HCT116 (cell line): ENCODE measurements around the gene ESX1. TPM values are rescaled to one million over a fixed set of nuclear protein-coding genes. Genes with fewer than 3 reads are reported as not detected.

Experiments
- ATAC-seq: fragments of 200-7000 bp; cut with Tn5 transposase; 2 replicates; pipeline ENCODE4 v1.9.1; 2020; ENCODE audit warnings: mild to moderate bottlenecking, moderate library complexity
- BruUV-seq: library from RNA; stranded (reverse); fragments of 400-500 nt; replicated peaks from 2 replicates; lab custom pipeline; 2021; lab: Mats Ljungman, UMichigan
- CTCF ChIA-PET: fragments of 300-600 bp; sonication (Branson Sonifier 250); formaldehyde crosslinking; loops from one replicate; lab custom pipeline; 2021; ENCODE audit warnings: antibody characterized with exemption; lab: Charles Lee
- POLR2A ChIA-PET: fragments of 300-600, 350-600 bp; sonication (Branson Sonifier 250); formaldehyde crosslinking; loops from one replicate; lab custom pipeline; 2021; ENCODE audit warnings: antibody characterized with exemption; lab: Charles Lee
- RAD21 ChIA-PET, 2 experiments: fragments of 300-600 bp; sonication (Branson Sonifier 250); formaldehyde crosslinking; loops; one replicate each; lab custom pipeline; 2023; ENCODE audit warnings: low total read pairs in 2 of 2; ENCODE audit not compliant: uncharacterized antibody in 2 of 2, unreplicated experiment in 2 of 2, low non-redundant PET in 1 of 2; lab: Charles Lee
- DNase-seq: peaks from one replicate; pipeline ENCODE4 v3.0.0-alpha.2; 2010; ENCODE audit warnings: low read depth, low spot score
- H2AFZ ChIP-seq: fragments of 200-600 bp; shearing (Covaris generic), sonication (generic); 2 replicates; pipeline ENCODE4 v1.6.1; 2017; ENCODE audit warnings: low read depth, mixed run types, mixed read lengths, antibody characterized with exemption, low read length; ENCODE audit not compliant: poor library complexity, severe bottlenecking
- H3K27ac ChIP-seq: 2 replicates; pipeline ENCODE4 v1.5.1; 2012; ENCODE audit warnings: low read depth, low read length
- H3K27me3 ChIP-seq: fragments of 200-600 bp; sonication (generic); 2 replicates; pipeline ENCODE4 v1.6.1; 2016; ENCODE audit warnings: mixed run types, low read length, mixed read lengths; ENCODE audit not compliant: insufficient read depth
- H3K36me3 ChIP-seq, 2 experiments: fragments of 200-500 bp in 1 of 2; fragments of 200-600 bp in 1 of 2; sonication (Bioruptor generic) in 1 of 2; sonication (generic) in 1 of 2; 2 replicates each; pipeline versions ENCODE4 v1.5.1 to v1.6.1; 2014 to 2016; ENCODE audit warnings: low read length in 2 of 2, inconsistent platforms in 1 of 2, mixed read lengths in 1 of 2, mixed run types in 1 of 2; ENCODE audit not compliant: insufficient read depth in 2 of 2, control insufficient read depth in 1 of 2
- H3K4me1 ChIP-seq, 2 experiments: fragments of 200-600 bp in 1 of 2; sonication (generic) in 1 of 2; 2 replicates each; pipeline versions ENCODE4 v1.5.1 to v1.6.1; 2012 to 2017; ENCODE audit warnings: low read length in 2 of 2, inconsistent platforms in 1 of 2, mild to moderate bottlenecking in 1 of 2, mixed read lengths in 1 of 2, mixed run types in 1 of 2, moderate library complexity in 1 of 2; ENCODE audit not compliant: insufficient read depth in 2 of 2, control insufficient read depth in 1 of 2
- H3K4me2 ChIP-seq: fragments of 200-600 bp; sonication (generic); 2 replicates; pipeline ENCODE4 v1.6.1; 2017; ENCODE audit warnings: mixed run types, low read length, mixed read lengths
- H3K4me3 ChIP-seq, 2 experiments: fragments of 200-600 bp in 1 of 2; sonication (generic) in 1 of 2; replicated peaks in 1 of 2; 2 replicates each; pipeline ENCODE4 v1.5.1; 2011 to 2016; ENCODE audit warnings: low read length in 2 of 2, control low read depth in 1 of 2, low read depth in 1 of 2, mild to moderate bottlenecking in 1 of 2, mixed read lengths in 1 of 2, mixed run types in 1 of 2
- H3K79me2 ChIP-seq: fragments of 200-600 bp; sonication (generic); 2 replicates; pipeline ENCODE4 v1.6.1; 2017; ENCODE audit warnings: mild to moderate bottlenecking, mixed run types, low read length, moderate library complexity, mixed read lengths; ENCODE audit not compliant: insufficient read depth
- H3K9ac ChIP-seq: fragments of 200-600 bp; sonication (generic); 2 replicates; pipeline ENCODE4 v1.6.1; 2016; ENCODE audit warnings: low read length, mixed read lengths
- H3K9me2 ChIP-seq: fragments of 200-600 bp; sonication (generic), shearing (Covaris generic); 2 replicates; pipeline ENCODE4 v1.6.1; 2017; ENCODE audit warnings: mixed run types, mild to moderate bottlenecking, moderate library complexity; ENCODE audit not compliant: insufficient read depth
- H3K9me3 ChIP-seq, 2 experiments: fragments of 200-500 bp in 1 of 2; fragments of 200-600 bp in 1 of 2; sonication (Bioruptor generic) in 1 of 2; sonication (generic) in 1 of 2; 2 replicates each; pipeline ENCODE4 v1.6.1; 2014 to 2017; ENCODE audit warnings: low read length in 2 of 2, mixed read lengths in 2 of 2, inconsistent platforms in 1 of 2, low read depth in 1 of 2, mild to moderate bottlenecking in 1 of 2, mixed run types in 1 of 2, moderate library complexity in 1 of 2; ENCODE audit not compliant: control insufficient read depth in 1 of 2, insufficient read depth in 1 of 2
- H4K20me1 ChIP-seq: fragments of 200-600 bp; sonication (generic), shearing (Covaris generic); 2 replicates; pipeline ENCODE4 v1.6.1; 2017; ENCODE audit warnings: mixed run types, mild to moderate bottlenecking, moderate library complexity; ENCODE audit not compliant: insufficient read depth
- CBX3 ChIP-seq: IDR thresholded peaks from 2 replicates; pipeline ENCODE4 v1.6.1; 2012; ENCODE audit warnings: low read depth
- CEBPB ChIP-seq: IDR thresholded peaks from 2 replicates; pipeline ENCODE4 v1.6.1; 2012; ENCODE audit warnings: low read depth
- EGR1 ChIP-seq: IDR thresholded peaks from 2 replicates; pipeline ENCODE4 v1.6.1; 2012; ENCODE audit warnings: low read depth
- ELF1 ChIP-seq: IDR thresholded peaks from 2 replicates; pipeline ENCODE4 v1.6.1; 2012; ENCODE audit warnings: low read depth, borderline replicate concordance
- EZH2 ChIP-seq: fragments of 200-600 bp; sonication (generic); IDR thresholded peaks from 2 replicates; pipeline ENCODE4 v1.6.1; 2017; ENCODE audit warnings: antibody characterized with exemption, mixed run types
- EZH2phosphoT487 ChIP-seq: fragments of 200-600 bp; IDR thresholded peaks from 2 replicates; pipeline ENCODE4 v1.6.1; 2018; ENCODE audit warnings: antibody characterized with exemption, borderline replicate concordance
- FOSL1 ChIP-seq: IDR thresholded peaks from 2 replicates; pipeline ENCODE4 v1.6.1; 2012; ENCODE audit warnings: low read depth
- JUND ChIP-seq: IDR thresholded peaks from 2 replicates; pipeline ENCODE4 v1.6.1; 2012
- POLR2A ChIP-seq: IDR thresholded peaks from 2 replicates; pipeline ENCODE4 v1.7.0; 2011; ENCODE audit warnings: borderline replicate concordance; ENCODE audit not compliant: insufficient read depth, insufficient read length; ENCODE audit errors: extremely low read depth
- POLR2AphosphoS5 ChIP-seq: IDR thresholded peaks from 2 replicates; pipeline ENCODE4 v1.6.1; 2011; ENCODE audit warnings: mild to moderate bottlenecking, low read depth, low read length, moderate library complexity
- RAD21 ChIP-seq: IDR thresholded peaks from 2 replicates; pipeline ENCODE4 v1.6.1; 2012; ENCODE audit warnings: low read depth, mild to moderate bottlenecking
- SIN3A ChIP-seq: IDR thresholded peaks from 2 replicates; pipeline ENCODE4 v1.6.1; 2012; ENCODE audit warnings: low read depth
- SP1 ChIP-seq: IDR thresholded peaks from 2 replicates; pipeline ENCODE4 v1.6.1; 2012; ENCODE audit warnings: low read depth
- SRF ChIP-seq: IDR thresholded peaks from 2 replicates; pipeline ENCODE4 v1.6.1; 2012; ENCODE audit warnings: low read depth
- TCF7L2 ChIP-seq: IDR thresholded peaks from 2 replicates; pipeline ENCODE4 v1.7.0; 2011; ENCODE audit warnings: borderline replicate concordance, inconsistent platforms; ENCODE audit not compliant: insufficient read depth, insufficient read length; ENCODE audit errors: extremely low read depth
- ZNF274 ChIP-seq: fragments of 200-500 bp; sonication (Bioruptor generic); IDR thresholded peaks from 2 replicates; pipeline ENCODE4 v1.6.1; 2014; ENCODE audit warnings: mild to moderate bottlenecking, low read depth, low read length, inconsistent platforms
- intact Hi-C: fragments of 100-400 bp; cut with micrococcal nuclease; formaldehyde crosslinking; loops from 2 replicates; pipeline ENCODE4 v1.10.0; 2022
- total RNA-seq: library from RNA; stranded (reverse); gene quantifications from one replicate; pipeline ENCODE4 v1.2.1, GENCODE V29; 2021; ENCODE audit not compliant: unreplicated experiment
- TF ChIP-seq, protein P1 (sequence below): IDR thresholded peaks from 2 replicates; pipeline ENCODE4 v1.6.1; 2011; ENCODE audit warnings: mild to moderate bottlenecking, low read length, moderate library complexity; ENCODE audit not compliant: insufficient replicate concordance; ENCODE audit errors: extremely low read depth
- TF ChIP-seq, protein P2 (sequence below), 3 experiments: fragments of 200-600 bp in 1 of 3; sonication (generic) in 1 of 3; IDR thresholded peaks in 2 of 3; conservative IDR thresholded peaks in 1 of 3; 2 replicates each; pipeline ENCODE4 v1.5.1; 2012 to 2017; ENCODE audit warnings: low read depth in 2 of 3, low read length in 2 of 3, antibody characterized with exemption in 1 of 3, borderline replicate concordance in 1 of 3, control low read depth in 1 of 3, mild to moderate bottlenecking in 1 of 3, mixed read lengths in 1 of 3, mixed run types in 1 of 3, moderate library complexity in 1 of 3; ENCODE audit not compliant: insufficient read depth in 1 of 3
- TF ChIP-seq, protein P3 (sequence below): IDR thresholded peaks from 2 replicates; pipeline ENCODE4 v1.6.1; 2012
- TF ChIP-seq, protein P4 (sequence below): IDR thresholded peaks from 2 replicates; pipeline ENCODE4 v1.6.1; 2012

ESX1 gene
- total RNA-seq, 1 experiment from 2014 or later = not detected

DNA sequence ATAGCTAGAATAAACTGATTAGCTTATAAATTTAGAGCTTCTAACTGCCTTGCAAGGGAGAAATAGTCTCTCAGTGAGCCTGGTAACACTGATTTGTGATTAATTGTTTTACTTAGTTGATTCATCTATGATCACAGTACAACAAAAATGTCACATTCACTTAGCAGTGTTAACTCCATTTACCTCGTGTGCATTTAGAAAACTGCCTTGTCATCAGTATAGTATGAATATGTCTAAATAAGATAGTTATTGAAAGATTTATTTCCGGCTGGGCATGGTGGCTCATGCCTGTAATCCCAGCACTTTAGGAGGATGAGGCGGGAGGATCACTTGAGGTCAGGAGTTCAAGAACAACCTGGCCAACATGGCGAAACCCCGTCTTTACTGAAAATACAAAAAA is 49.2 kb downstream of the ESX1 start:
- H3K4me3 ChIP-seq = no peak overlapping the region
- POLR2A ChIA-PET = no interaction called here
- BruUV-seq = no TSS peak
- no peaks in the 10 kb centered on the region for H3K9me3 ChIP-seq
- H3K9me2 ChIP-seq = no peaks in the 10 kb centered on the region
- RAD21 ChIA-PET = no interaction called here
- H3K27me3 ChIP-seq = no peaks in the 10 kb centered on the region
- H3K79me2 ChIP-seq = no peaks in the 10 kb centered on the region
- intact Hi-C loops = no loop called here
- no peak for DNase-seq
- no peak for ATAC-seq
- no peak overlapping the region for H3K27ac ChIP-seq
- no peak for TF ChIP-seq FOSL1
- TF ChIP-seq ZNF274 = no peak
- TF ChIP-seq SIN3A = no peak
- TF ChIP-seq, protein P1, sequence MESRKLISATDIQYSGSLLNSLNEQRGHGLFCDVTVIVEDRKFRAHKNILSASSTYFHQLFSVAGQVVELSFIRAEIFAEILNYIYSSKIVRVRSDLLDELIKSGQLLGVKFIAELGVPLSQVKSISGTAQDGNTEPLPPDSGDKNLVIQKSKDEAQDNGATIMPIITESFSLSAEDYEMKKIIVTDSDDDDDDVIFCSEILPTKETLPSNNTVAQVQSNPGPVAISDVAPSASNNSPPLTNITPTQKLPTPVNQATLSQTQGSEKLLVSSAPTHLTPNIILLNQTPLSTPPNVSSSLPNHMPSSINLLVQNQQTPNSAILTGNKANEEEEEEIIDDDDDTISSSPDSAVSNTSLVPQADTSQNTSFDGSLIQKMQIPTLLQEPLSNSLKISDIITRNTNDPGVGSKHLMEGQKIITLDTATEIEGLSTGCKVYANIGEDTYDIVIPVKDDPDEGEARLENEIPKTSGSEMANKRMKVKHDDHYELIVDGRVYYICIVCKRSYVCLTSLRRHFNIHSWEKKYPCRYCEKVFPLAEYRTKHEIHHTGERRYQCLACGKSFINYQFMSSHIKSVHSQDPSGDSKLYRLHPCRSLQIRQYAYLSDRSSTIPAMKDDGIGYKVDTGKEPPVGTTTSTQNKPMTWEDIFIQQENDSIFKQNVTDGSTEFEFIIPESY = no peak
- TF ChIP-seq ELF1 = no peak
- no peak for TF ChIP-seq EZH2
- no peak for TF ChIP-seq JUND
- TF ChIP-seq, protein P2, sequence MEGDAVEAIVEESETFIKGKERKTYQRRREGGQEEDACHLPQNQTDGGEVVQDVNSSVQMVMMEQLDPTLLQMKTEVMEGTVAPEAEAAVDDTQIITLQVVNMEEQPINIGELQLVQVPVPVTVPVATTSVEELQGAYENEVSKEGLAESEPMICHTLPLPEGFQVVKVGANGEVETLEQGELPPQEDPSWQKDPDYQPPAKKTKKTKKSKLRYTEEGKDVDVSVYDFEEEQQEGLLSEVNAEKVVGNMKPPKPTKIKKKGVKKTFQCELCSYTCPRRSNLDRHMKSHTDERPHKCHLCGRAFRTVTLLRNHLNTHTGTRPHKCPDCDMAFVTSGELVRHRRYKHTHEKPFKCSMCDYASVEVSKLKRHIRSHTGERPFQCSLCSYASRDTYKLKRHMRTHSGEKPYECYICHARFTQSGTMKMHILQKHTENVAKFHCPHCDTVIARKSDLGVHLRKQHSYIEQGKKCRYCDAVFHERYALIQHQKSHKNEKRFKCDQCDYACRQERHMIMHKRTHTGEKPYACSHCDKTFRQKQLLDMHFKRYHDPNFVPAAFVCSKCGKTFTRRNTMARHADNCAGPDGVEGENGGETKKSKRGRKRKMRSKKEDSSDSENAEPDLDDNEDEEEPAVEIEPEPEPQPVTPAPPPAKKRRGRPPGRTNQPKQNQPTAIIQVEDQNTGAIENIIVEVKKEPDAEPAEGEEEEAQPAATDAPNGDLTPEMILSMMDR (IDR thresholded peaks at IDR 0.05 in 2 of 3, conservative IDR thresholded peaks at IDR 0.05 in 1 of 3; ENCODE audit: borderline replicate concordance in 1 of 3, insufficient read depth in 1 of 3, low read depth in 2 of 3, low read length in 2 of 3) = no peak
- TF ChIP-seq EZH2phosphoT487 = no peak
- no peak for TF ChIP-seq SP1
- TF ChIP-seq POLR2AphosphoS5 = no peak
- TF ChIP-seq CEBPB = no peak
- TF ChIP-seq EGR1 = no peak
- no peak for TF ChIP-seq POLR2A
- TF ChIP-seq, protein P3, sequence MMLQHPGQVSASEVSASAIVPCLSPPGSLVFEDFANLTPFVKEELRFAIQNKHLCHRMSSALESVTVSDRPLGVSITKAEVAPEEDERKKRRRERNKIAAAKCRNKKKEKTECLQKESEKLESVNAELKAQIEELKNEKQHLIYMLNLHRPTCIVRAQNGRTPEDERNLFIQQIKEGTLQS = no peak
- TF ChIP-seq SRF = no peak
- no peak for TF ChIP-seq TCF7L2
- TF ChIP-seq RAD21 = no peak
- no peak for TF ChIP-seq CBX3
- TF ChIP-seq, protein P4, sequence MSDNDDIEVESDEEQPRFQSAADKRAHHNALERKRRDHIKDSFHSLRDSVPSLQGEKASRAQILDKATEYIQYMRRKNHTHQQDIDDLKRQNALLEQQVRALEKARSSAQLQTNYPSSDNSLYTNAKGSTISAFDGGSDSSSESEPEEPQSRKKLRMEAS = no peak
- TF ChIP-seq, all 23 proteins: peak for 0
- Histone ChIP-seq H3K9ac (no peak overlapping the region), H3K4me2 (no peak overlapping the region), H3K36me3 (no peaks in the 10 kb centered on the region), H4K20me1 (no peaks in the 10 kb centered on the region), H2AFZ (no peak overlapping the region), H3K4me1 (no peaks in the 10 kb centered on the region)
- CTCF ChIA-PET = interaction anchor here (1.3 kb wide), 1 partner anchor 10 kb away, joined by 10 read pairs; no protein-coding TSS in a partner anchor
